C4-2B (cell line): ENCODE measurements around the gene TSGA10IP.

Experiments used
- CTCF ChIP-seq: fragments of 450-650 bp; conservative IDR thresholded peaks from 2 replicates; pipeline ENCODE4 v1.5.1; 2017; ENCODE audit warnings: mild to moderate bottlenecking
- ZFX ChIP-seq: fragments of 450-650 bp; IDR thresholded peaks from 2 replicates; pipeline ENCODE4 v1.6.1; 2017

GRCh38 chr11:65911682-65912568 lies 33.4 kb upstream of the TSGA10IP start:
- TF ChIP-seq CTCF (no peak; the same call in 1 of the 2 replicates), ZFX (no peak)
